Spleen (tissue), 7 donors: ENCODE measurements around the gene NCOA7.

ENCODE experiments used
- CTCF ChIP-seq, 11 experiments: fragments of 200-600 bp in 7 of 11; fragments of 450-650 bp in 4 of 11; sonication (generic) in 4 of 11; IDR thresholded peaks in 8 of 11; conservative IDR thresholded peaks in 3 of 11; 1 replicate in 7 of 11; 2 replicates in 4 of 11; pipeline versions ENCODE4 v1.4.0 to v1.8.0; 2016 to 2021; ENCODE audit warnings: antibody characterized with exemption in 11 of 11, inconsistent platforms in 4 of 11, mild to moderate bottlenecking in 1 of 11
- POLR2A ChIP-seq, 3 donors: fragments of 450-650 bp; IDR thresholded peaks; one replicate each; pipeline ENCODE4 v1.5.1; 2017; ENCODE audit warnings: antibody characterized with exemption in 3 of 3, mild to moderate bottlenecking in 1 of 3
- donor health status: DM: no; HTN: no; CAD: no; lungs with moderate emphysema.
- donor health status: DM: no; HTN: no; CAD: no.
- donor health status: DM: no; HTN: no; CAD: no.

GRCh38 chr6:125939026-125939425, 148.3 kb downstream of the NCOA7 start:
- no peak for TF ChIP-seq CTCF (IDR thresholded peaks at IDR 0.05 in 8 of 11, conservative IDR thresholded peaks at IDR 0.05 in 3 of 11)
- TF ChIP-seq POLR2A (IDR thresholded peaks at IDR 0.05), result no peak
